Measurements from ENCODE around the gene CYFIP1. TPM values are rescaled to one million over a fixed set of nuclear protein-coding genes. Genes with fewer than 3 reads are reported as not detected.

The CYFIP1 gene
- total and polyA plus RNA-seq, 10 of the 15 experiments (the other 5 are each of a cell fraction or from before 2014, with no cell fraction given) = 3.5 to 46.2 (median 28.3) TPM

DNA sequence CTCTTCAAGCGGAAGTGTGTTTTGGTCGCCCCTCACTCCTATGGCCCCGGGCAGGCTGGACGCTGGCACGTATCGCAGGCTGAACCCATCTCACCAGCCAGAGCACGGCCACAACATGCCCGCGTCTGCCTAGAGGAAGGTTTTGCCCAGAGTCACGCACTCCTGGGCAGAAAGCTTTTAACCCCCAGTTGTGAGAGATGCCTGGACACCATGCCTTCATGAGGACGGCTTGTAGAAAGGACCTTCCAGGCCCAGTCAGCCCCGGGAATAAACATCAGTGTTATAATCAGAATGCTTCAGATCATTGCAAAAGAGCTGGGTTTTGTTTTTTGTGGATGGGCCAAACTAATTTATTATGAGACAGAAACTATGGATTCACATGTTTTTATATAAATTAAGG is 16.5 kb downstream of the CYFIP1 start (continued):
- TF ChIP-seq JUNB (IDR thresholded peaks at IDR 0.05) (no peak), ZNF207 (IDR thresholded peaks at IDR 0.05; ENCODE audit: borderline replicate concordance) (no peak), STAT1 (conservative IDR thresholded peaks at IDR 0.05) (no peak), CREB1 (IDR thresholded peaks at IDR 0.05; ENCODE audit: low read depth) (no peak), POLR2AphosphoS2 (IDR thresholded peaks at IDR 0.05; ENCODE audit: low read depth, low read length) (no peak), ZNF274 (IDR thresholded peaks at IDR 0.05; ENCODE audit: insufficient read depth, insufficient read length) (no peak), PAX8 (IDR thresholded peaks at IDR 0.05) (no peak), SMAD1 (IDR thresholded peaks at IDR 0.05; ENCODE audit: low read depth, partially characterized antibody) (no peak)
- TF ChIP-seq, protein P1, sequence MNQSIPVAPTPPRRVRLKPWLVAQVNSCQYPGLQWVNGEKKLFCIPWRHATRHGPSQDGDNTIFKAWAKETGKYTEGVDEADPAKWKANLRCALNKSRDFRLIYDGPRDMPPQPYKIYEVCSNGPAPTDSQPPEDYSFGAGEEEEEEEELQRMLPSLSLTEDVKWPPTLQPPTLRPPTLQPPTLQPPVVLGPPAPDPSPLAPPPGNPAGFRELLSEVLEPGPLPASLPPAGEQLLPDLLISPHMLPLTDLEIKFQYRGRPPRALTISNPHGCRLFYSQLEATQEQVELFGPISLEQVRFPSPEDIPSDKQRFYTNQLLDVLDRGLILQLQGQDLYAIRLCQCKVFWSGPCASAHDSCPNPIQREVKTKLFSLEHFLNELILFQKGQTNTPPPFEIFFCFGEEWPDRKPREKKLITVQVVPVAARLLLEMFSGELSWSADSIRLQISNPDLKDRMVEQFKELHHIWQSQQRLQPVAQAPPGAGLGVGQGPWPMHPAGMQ (IDR thresholded peaks at IDR 0.05; ENCODE audit: borderline replicate concordance) = no peak
- TF ChIP-seq, protein P2, sequence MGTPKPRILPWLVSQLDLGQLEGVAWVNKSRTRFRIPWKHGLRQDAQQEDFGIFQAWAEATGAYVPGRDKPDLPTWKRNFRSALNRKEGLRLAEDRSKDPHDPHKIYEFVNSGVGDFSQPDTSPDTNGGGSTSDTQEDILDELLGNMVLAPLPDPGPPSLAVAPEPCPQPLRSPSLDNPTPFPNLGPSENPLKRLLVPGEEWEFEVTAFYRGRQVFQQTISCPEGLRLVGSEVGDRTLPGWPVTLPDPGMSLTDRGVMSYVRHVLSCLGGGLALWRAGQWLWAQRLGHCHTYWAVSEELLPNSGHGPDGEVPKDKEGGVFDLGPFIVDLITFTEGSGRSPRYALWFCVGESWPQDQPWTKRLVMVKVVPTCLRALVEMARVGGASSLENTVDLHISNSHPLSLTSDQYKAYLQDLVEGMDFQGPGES (IDR thresholded peaks at IDR 0.05) = no peak
- TF ChIP-seq, protein P3, sequence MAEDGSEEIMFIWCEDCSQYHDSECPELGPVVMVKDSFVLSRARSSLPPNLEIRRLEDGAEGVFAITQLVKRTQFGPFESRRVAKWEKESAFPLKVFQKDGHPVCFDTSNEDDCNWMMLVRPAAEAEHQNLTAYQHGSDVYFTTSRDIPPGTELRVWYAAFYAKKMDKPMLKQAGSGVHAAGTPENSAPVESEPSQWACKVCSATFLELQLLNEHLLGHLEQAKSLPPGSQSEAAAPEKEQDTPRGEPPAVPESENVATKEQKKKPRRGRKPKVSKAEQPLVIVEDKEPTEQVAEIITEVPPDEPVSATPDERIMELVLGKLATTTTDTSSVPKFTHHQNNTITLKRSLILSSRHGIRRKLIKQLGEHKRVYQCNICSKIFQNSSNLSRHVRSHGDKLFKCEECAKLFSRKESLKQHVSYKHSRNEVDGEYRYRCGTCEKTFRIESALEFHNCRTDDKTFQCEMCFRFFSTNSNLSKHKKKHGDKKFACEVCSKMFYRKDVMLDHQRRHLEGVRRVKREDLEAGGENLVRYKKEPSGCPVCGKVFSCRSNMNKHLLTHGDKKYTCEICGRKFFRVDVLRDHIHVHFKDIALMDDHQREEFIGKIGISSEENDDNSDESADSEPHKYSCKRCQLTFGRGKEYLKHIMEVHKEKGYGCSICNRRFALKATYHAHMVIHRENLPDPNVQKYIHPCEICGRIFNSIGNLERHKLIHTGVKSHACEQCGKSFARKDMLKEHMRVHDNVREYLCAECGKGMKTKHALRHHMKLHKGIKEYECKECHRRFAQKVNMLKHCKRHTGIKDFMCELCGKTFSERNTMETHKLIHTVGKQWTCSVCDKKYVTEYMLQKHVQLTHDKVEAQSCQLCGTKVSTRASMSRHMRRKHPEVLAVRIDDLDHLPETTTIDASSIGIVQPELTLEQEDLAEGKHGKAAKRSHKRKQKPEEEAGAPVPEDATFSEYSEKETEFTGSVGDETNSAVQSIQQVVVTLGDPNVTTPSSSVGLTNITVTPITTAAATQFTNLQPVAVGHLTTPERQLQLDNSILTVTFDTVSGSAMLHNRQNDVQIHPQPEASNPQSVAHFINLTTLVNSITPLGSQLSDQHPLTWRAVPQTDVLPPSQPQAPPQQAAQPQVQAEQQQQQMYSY (CRISPR knock-in tag; IDR thresholded peaks at IDR 0.05) = no peak

All from GM12878 (cell line).